HUES48 (cell line): ENCODE data around the gene SOX5.
A peak's percentile ranks its signal among the peaks of the same experiment; 100 is the strongest.

Experiments used
- H3K27ac ChIP-seq: one replicate; pipeline ENCODE4 v1.7.0; 2013; ENCODE audit warnings: low read depth, low read length, inconsistent platforms
- H3K27me3 ChIP-seq: 2 replicates; pipeline ENCODE4 v1.6.1; 2013; ENCODE audit warnings: mild to moderate bottlenecking, low read length; ENCODE audit not compliant: control insufficient read depth, insufficient read depth
- H3K36me3 ChIP-seq: 2 replicates; pipeline ENCODE4 v1.6.1; 2013; ENCODE audit warnings: low read length; ENCODE audit not compliant: control insufficient read depth, insufficient read depth
- H3K4me1 ChIP-seq: 2 replicates; pipeline ENCODE4 v1.6.1; 2013; ENCODE audit warnings: mild to moderate bottlenecking, low read length; ENCODE audit not compliant: control insufficient read depth, insufficient read depth
- H3K4me3 ChIP-seq: 2 replicates; pipeline ENCODE4 v1.5.1; 2013; ENCODE audit warnings: mild to moderate bottlenecking, low read depth, low read length
- H3K9ac ChIP-seq: 2 replicates; pipeline ENCODE4 v1.6.1; 2013; ENCODE audit warnings: mild to moderate bottlenecking, low read depth, low read length, moderate library complexity
- H3K9me3 ChIP-seq: 2 replicates; pipeline ENCODE4 v1.6.1; 2013; ENCODE audit warnings: low read length; ENCODE audit not compliant: control insufficient read depth, insufficient read depth

Gene SOX5

DNA sequence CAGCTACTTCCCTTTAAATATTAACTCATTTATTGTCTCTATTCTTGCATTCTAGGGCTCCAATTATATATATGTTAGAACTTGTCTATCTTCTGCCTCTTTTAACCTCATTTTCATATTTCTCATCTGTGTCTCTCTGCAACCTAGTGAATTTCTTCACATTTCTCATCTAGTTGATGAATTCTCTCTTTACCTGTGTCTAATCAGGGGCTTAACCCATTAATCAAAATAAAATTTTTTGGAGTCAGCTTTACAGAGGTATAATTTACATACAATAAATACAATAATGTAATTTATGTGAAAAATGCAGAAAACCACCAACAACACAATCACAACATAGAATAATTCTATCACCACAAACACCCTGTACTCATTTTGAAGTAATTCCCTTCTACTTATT is 255.2 kb downstream of the SOX5 start:
- H3K9ac ChIP-seq, result no peak overlapping the region
- no peaks in the 10 kb centered on the region for H3K27me3 ChIP-seq
- no peaks in the 10 kb centered on the region for H3K9me3 ChIP-seq
- no peaks in the 10 kb centered on the region for H3K36me3 ChIP-seq
- no peak overlapping the region for H3K4me3 ChIP-seq
- peaks cover 4% of the 10 kb centered on the region; the same call in 1 of the 2 replicates for H3K4me1 ChIP-seq
- no peak overlapping the region for H3K27ac ChIP-seq

DNA sequence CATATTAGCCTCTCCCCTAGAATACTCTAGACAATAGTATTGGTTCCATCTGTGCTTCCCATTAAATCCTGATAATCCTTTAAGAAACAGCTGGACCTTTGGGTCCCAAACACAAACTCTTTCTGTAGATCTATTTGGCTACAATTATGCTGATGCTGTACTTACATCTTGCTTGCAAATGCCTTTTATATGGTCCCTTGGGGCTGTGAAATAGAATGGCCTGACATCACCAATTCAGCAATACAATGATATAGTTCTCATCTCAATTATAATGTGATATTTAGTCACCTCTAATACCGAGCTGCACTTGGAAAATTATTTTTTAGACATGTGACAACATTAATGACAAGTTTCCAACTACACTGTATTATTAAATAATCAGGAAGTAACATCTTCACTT is 261.5 kb downstream of the SOX5 start:
- Histone ChIP-seq H3K4me3 (no peak overlapping the region), H3K27ac (no peak overlapping the region), H3K9ac (no peak overlapping the region), H3K36me3 (no peaks in the 10 kb centered on the region), H3K9me3 (no peaks in the 10 kb centered on the region), H3K4me1 (peaks cover 9% of the 10 kb centered on the region), H3K27me3 (no peaks in the 10 kb centered on the region)

DNA sequence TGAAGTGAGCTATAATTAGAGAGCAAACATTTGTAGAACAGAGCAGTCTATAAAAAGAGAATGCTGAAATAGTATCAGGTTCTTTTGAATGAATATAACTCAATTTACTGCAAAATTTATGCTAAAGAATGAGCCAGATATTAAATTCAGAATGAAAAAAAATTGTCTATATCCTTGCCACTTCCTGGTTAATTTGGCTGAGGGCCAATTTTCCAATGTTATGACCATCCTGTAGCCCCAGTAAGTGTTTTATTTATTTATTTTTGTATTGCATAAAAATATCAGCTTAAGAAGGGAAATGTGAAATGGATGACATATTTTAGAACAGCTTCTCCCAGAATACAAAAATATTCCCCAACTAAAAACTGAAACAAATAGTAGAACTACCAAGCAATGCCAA is 263.4 kb downstream of the SOX5 start:
- H3K36me3 ChIP-seq, result no peaks in the 10 kb centered on the region
- no peak overlapping the region for H3K4me3 ChIP-seq
- H3K9ac ChIP-seq, result no peak overlapping the region
- H3K27ac ChIP-seq, result no peak overlapping the region
- H3K4me1 ChIP-seq, result peaks cover 9% of the 10 kb centered on the region
- no peaks in the 10 kb centered on the region for H3K9me3 ChIP-seq
- no peaks in the 10 kb centered on the region for H3K27me3 ChIP-seq

DNA sequence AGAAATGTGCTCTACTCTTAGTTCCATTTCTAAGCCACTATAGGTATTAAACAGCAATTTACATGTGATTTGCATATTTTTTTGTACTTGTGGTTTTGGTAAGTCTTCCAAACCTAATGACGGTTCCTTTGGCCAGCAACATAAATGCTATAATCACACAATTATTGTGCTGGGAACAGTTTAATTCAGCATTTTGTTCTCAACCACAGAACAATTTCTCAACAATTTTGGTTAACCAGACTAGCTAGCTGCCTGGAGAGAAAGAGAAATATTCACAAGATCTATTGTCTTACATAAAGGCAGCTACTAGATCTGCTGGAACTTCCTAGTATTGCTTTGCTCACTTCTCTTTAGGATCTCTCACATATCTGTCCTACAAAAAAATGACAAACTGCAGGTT is 265.3 kb downstream of the SOX5 start:
- Histone ChIP-seq H3K27me3 (no peaks in the 10 kb centered on the region), H3K27ac (no peak overlapping the region), H3K9me3 (no peaks in the 10 kb centered on the region), H3K9ac (no peak overlapping the region), H3K4me1 (peaks cover 9% of the 10 kb centered on the region), H3K4me3 (no peak overlapping the region), H3K36me3 (no peaks in the 10 kb centered on the region)

DNA sequence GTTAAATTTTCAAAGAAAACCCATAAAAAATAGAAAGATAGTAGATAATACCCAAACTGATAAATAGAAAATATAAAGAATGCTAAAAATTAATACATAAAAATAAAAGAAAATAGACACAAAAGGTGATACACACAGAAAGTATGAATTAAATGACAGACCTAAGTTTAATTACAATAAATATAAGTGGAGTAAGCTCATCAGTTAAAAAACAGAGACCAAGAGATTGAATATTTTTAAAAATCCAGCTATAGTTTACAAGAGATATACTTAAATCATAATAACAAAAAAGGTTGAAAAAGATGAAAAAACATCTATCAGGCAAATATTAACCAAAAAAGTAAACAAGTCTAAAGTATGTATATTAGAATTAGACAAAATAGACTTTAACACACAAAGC is 268.2 kb downstream of the SOX5 start:
- Histone ChIP-seq H3K4me3 (no peak overlapping the region), H3K27ac (no peak overlapping the region), H3K9me3 (no peaks in the 10 kb centered on the region), H3K9ac (no peak overlapping the region), H3K27me3 (no peaks in the 10 kb centered on the region), H3K4me1 (peaks cover 9% of the 10 kb centered on the region), H3K36me3 (no peaks in the 10 kb centered on the region)

DNA sequence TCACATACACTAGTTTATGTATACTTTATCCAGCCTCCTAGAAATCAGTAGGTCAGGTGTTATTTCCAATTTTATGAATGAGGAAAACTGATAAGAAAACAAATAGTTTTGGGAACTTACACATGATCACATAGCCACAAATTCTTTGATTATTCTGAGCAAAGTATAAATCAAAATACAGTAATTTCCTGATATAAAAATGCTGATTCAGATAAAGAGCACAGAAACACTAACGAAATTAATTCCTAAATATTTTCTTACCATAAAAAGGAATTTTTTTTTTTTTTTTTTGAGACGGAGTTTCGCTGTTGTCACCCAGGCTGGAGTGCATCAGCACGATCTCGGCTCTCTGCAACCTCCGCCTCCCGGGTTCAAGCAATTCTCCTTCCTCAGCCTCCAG is 275.4 kb downstream of the SOX5 start:
- no peak overlapping the region for H3K4me3 ChIP-seq
- no peaks in the 10 kb centered on the region for H3K27me3 ChIP-seq
- H3K9ac ChIP-seq, result no peak overlapping the region
- H3K4me1 ChIP-seq, result no peaks in the 10 kb centered on the region
- no peaks in the 10 kb centered on the region for H3K9me3 ChIP-seq
- H3K27ac ChIP-seq, result no peak overlapping the region
- no peaks in the 10 kb centered on the region for H3K36me3 ChIP-seq

DNA sequence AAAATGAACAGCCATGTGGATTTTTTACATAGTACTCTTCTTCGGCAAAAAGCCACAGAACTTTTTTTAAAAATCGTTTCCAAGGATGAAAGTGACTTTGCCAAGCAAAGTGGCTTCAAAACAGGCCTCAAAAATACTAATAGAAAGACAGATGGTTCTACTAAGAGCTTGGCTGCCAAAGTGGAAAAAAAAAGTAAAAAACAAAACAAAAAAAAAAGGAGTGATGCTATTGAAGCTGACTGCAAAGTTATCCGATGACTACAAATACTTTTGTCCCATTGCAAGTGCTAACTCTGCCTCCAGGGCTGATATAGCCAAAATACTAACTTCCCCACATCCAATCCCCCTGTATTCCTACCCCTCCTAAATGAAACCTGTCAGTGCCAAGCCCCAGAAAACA is 277.6 kb downstream of the SOX5 start:
- Histone ChIP-seq H3K27ac (no peak overlapping the region), H3K9me3 (no peaks in the 10 kb centered on the region), H3K9ac (no peak overlapping the region), H3K27me3 (no peaks in the 10 kb centered on the region), H3K36me3 (no peaks in the 10 kb centered on the region), H3K4me1 (peaks cover 8% of the 10 kb centered on the region), H3K4me3 (no peak overlapping the region)

DNA sequence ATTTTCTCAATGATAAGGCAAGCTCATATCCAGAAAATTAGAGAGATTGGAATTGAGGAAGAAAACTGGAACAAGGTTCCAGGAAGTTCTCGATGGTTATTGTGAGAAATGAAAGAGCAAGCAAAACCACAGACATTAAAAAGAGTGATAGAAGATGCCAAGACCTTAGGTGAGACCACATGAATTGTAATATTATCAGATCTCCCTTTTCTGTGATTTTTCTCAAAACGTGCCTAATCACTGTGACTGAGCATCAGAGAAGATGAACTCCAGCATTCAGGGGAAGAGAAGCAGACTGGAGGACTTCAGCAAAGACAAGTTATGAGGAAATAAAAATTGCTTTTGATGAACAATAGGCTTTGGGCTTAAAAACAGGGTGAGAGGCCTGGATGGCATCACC is 278.8 kb downstream of the SOX5 start:
- Histone ChIP-seq H3K4me3 (no peak overlapping the region), H3K9me3 (no peaks in the 10 kb centered on the region), H3K36me3 (no peaks in the 10 kb centered on the region), H3K27me3 (no peaks in the 10 kb centered on the region), H3K9ac (no peak overlapping the region), H3K27ac (no peak overlapping the region), H3K4me1 (peaks cover 17% of the 10 kb centered on the region)

DNA sequence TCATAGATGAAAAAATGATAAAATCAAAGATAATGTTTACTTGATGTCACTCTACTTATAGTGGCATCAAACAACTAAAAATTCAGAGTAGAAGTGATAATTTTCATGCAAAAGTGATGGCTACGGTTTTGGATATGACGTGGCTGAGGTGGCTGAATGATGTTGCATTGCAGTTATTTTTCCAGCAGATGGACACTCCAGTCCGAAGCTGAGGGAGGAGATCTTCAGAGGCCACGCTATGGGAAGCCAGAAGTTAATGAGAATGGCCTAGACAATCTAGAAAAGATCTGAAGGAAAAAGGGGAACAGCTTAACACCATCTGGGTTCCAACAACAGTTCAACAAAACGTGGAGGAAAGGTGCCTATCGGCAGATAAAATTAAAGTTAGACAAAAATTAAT is 279.8 kb downstream of the SOX5 start:
- H3K4me1 ChIP-seq, result peaks cover 17% of the 10 kb centered on the region
- no peaks in the 10 kb centered on the region for H3K27me3 ChIP-seq
- no peaks in the 10 kb centered on the region for H3K36me3 ChIP-seq
- no peak overlapping the region for H3K4me3 ChIP-seq
- no peak overlapping the region for H3K27ac ChIP-seq
- no peak overlapping the region for H3K9ac ChIP-seq
- no peaks in the 10 kb centered on the region for H3K9me3 ChIP-seq

DNA sequence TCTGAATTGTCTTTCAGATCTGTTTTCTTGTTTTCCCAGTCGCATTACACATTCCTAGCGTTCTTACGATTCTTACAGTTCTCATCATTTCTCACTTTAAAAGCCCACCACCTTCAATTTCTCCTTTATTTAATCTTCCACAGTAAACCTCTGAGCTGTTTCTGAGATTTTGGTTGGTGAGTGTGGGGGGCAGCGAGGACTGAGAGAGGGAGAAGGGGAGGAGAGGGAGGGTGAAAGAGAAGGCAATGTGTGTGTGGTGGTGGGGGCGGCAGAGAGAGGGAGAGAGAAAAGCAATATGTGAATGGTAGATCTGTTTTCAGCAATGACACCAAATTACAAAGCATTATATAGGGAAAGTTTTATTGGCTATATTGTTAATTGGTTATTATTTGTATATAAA is 282.6 kb downstream of the SOX5 start:
- Histone ChIP-seq H3K27me3 (no peaks in the 10 kb centered on the region), H3K9ac (no peak overlapping the region), H3K4me3 (peak overlapping the region; percentile 5; the same call in 1 of the 2 replicates), H3K9me3 (no peaks in the 10 kb centered on the region), H3K27ac (no peak overlapping the region), H3K4me1 (peaks cover 17% of the 10 kb centered on the region), H3K36me3 (no peaks in the 10 kb centered on the region)

DNA sequence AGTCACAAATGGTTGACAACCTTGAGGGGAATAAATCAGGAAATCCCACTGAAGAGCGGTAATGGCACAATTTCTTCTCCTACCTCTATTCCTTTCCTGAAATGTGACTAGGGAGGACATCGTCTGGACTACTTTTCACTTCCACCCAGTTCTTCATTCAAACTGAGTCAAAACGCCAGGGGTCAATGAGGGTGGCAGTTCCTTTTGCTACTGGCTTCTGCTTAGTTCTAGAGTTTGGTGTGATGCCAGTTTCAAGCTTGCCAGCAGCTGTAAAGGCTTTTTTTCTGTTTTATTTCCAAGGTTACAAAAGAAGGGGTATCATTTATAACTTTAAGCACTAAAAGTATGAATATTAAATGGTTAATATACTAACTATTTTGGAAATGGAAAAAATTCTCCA is 286.5 kb downstream of the SOX5 start:
- H3K4me3 ChIP-seq, result no peak overlapping the region
- H3K9me3 ChIP-seq, result no peaks in the 10 kb centered on the region
- no peak overlapping the region for H3K27ac ChIP-seq
- no peaks in the 10 kb centered on the region for H3K27me3 ChIP-seq
- peaks cover 17% of the 10 kb centered on the region for H3K4me1 ChIP-seq
- H3K9ac ChIP-seq, result no peak overlapping the region
- no peaks in the 10 kb centered on the region for H3K36me3 ChIP-seq

DNA sequence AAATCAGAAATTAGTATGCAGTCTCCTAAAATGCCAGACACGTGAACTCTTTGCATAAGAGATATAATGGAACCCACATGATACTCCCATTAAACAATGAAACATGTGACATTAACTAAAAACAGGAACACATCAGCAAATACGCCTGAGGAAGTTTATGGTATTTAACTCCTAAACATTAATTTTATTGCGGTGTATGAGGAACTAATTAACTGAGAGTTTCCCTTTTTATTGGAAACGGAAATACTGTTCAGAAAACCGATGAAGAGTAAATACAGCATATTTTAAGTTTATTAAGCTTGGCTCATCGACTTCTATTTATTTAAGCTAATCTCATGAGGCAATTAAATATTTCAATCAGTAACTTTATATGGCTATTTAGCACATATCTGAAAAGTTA is 290.3 kb downstream of the SOX5 start:
- H3K4me3 ChIP-seq, result no peak overlapping the region
- H3K4me1 ChIP-seq, result no peaks in the 10 kb centered on the region
- no peak overlapping the region for H3K9ac ChIP-seq
- no peaks in the 10 kb centered on the region for H3K27me3 ChIP-seq
- H3K36me3 ChIP-seq, result no peaks in the 10 kb centered on the region
- H3K9me3 ChIP-seq, result no peaks in the 10 kb centered on the region
- H3K27ac ChIP-seq, result no peak overlapping the region
